ENCODE results near the gene RNF208.

The RNF208 gene

GRCh38 chr9:137232510-137232909 lies 10.5 kb upstream of the RNF208 start:
- no peaks in the 10 kb centered on the region for H3K9me2 ChIP-seq (replicated peaks; ENCODE audit: insufficient read depth, low read length)
- H3K9me3 ChIP-seq (ENCODE audit: insufficient read depth, low read length): no peaks in the 10 kb centered on the region
- H3K27ac ChIP-seq (ENCODE audit: low read depth, low read length): no peak overlapping the region
- no peak overlapping the region for H3K9ac ChIP-seq (ENCODE audit: low read length)
- no peaks in the 10 kb centered on the region for H3K36me3 ChIP-seq (ENCODE audit: low read length)
- H3K27me3 ChIP-seq (ENCODE audit: low read length): no peaks in the 10 kb centered on the region
- H3F3A ChIP-seq (ENCODE audit: insufficient read depth): no peaks in the 10 kb centered on the region
- H3K79me2 ChIP-seq (ENCODE audit: insufficient read depth, low read length): no peaks in the 10 kb centered on the region
- no peak overlapping the region for H3K4me3 ChIP-seq (ENCODE audit: insufficient read depth, low read length, poor library complexity, severe bottlenecking)
- no peak overlapping the region for H2AFZ ChIP-seq (ENCODE audit: low read depth, low read length, severe bottlenecking)
- H4K20me1 ChIP-seq (ENCODE audit: low read depth, low read length): no peaks in the 10 kb centered on the region
- no peak overlapping the region for H3K4me2 ChIP-seq (ENCODE audit: low read depth, low read length, poor library complexity, severe bottlenecking)
- TF ChIP-seq CTCF (IDR thresholded peaks at IDR 0.05; ENCODE audit: insufficient read depth, low read length, poor library complexity, severe bottlenecking): no peak
- TF ChIP-seq EZH2phosphoT487 (conservative IDR thresholded peaks at IDR 0.05; ENCODE audit: low read length): no peak

DNA sequence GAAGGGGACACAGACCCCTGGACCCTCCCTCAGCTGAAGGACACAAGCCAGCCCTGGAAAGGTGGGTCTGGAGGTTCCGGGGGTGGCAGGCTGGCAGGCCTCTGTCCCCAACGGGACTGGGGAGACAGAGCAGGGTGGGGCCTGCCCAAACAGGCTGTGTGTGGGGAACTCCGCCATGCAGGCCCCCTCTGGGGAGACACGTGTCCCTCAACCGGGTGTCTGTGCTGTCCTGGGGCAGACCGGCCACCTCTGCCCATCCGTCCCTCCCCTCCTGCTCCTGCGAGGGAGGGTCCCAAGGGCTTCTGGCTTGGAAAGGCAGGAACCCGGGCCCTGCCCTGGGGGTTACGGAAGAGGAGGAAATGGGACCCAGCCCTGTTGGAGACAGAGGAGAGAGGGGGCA lies 10.1 kb upstream of the RNF208 start:
- Histone ChIP-seq H4K20me1 (ENCODE audit: low read depth, low read length) (no peaks in the 10 kb centered on the region), H3K9me3 (ENCODE audit: insufficient read depth, low read length) (no peaks in the 10 kb centered on the region), H3K27me3 (ENCODE audit: low read length) (no peaks in the 10 kb centered on the region), H3K79me2 (ENCODE audit: insufficient read depth, low read length) (no peaks in the 10 kb centered on the region), H3K27ac (ENCODE audit: low read depth, low read length) (no peak overlapping the region), H2AFZ (ENCODE audit: low read depth, low read length, severe bottlenecking) (no peak overlapping the region), H3K4me3 (ENCODE audit: insufficient read depth, low read length, poor library complexity, severe bottlenecking) (no peak overlapping the region), H3K9ac (ENCODE audit: low read length) (no peak overlapping the region), H3K36me3 (ENCODE audit: low read length) (no peaks in the 10 kb centered on the region), H3K4me2 (ENCODE audit: low read depth, low read length, poor library complexity, severe bottlenecking) (no peak overlapping the region), H3K9me2 (replicated peaks; ENCODE audit: insufficient read depth, low read length) (no peaks in the 10 kb centered on the region), H3F3A (ENCODE audit: insufficient read depth) (no peaks in the 10 kb centered on the region)
- no peak for TF ChIP-seq CTCF (IDR thresholded peaks at IDR 0.05; ENCODE audit: insufficient read depth, low read length, poor library complexity, severe bottlenecking)
- TF ChIP-seq EZH2phosphoT487 (conservative IDR thresholded peaks at IDR 0.05; ENCODE audit: low read length): no peak

- no peak overlapping the region for H2AFZ ChIP-seq (ENCODE audit: low read depth, low read length, severe bottlenecking)
- H3K27ac ChIP-seq (ENCODE audit: low read depth, low read length): no peak overlapping the region
- H3K9me2 ChIP-seq (replicated peaks; ENCODE audit: insufficient read depth, low read length): no peaks in the 10 kb centered on the region
- H3K4me2 ChIP-seq (ENCODE audit: low read depth, low read length, poor library complexity, severe bottlenecking): no peak overlapping the region
- no peak overlapping the region for H3K9ac ChIP-seq (ENCODE audit: low read length)
- no peak overlapping the region for H3K4me3 ChIP-seq (ENCODE audit: insufficient read depth, low read length, poor library complexity, severe bottlenecking)
- H3F3A ChIP-seq (ENCODE audit: insufficient read depth): no peaks in the 10 kb centered on the region
- H3K36me3 ChIP-seq (ENCODE audit: low read length): no peaks in the 10 kb centered on the region
- no peaks in the 10 kb centered on the region for H3K9me3 ChIP-seq (ENCODE audit: insufficient read depth, low read length)
- no peaks in the 10 kb centered on the region for H3K79me2 ChIP-seq (ENCODE audit: insufficient read depth, low read length)
- no peaks in the 10 kb centered on the region for H3K27me3 ChIP-seq (ENCODE audit: low read length)
- no peaks in the 10 kb centered on the region for H4K20me1 ChIP-seq (ENCODE audit: low read depth, low read length)
- TF ChIP-seq CTCF (IDR thresholded peaks at IDR 0.05; ENCODE audit: insufficient read depth, low read length, poor library complexity, severe bottlenecking): no peak
- no peak for TF ChIP-seq EZH2phosphoT487 (conservative IDR thresholded peaks at IDR 0.05; ENCODE audit: low read length)
Measured at GRCh38 chr9:137231372-137232039, 9.5 kb upstream of the RNF208 start.
